ENCODE results near the gene CAPG. TPM values are rescaled to one million over a fixed set of nuclear protein-coding genes. Genes with fewer than 3 reads are reported as not detected.
A peak's percentile ranks its signal among the peaks of the same experiment; 100 is the strongest.

CAPG gene
- total and polyA plus RNA-seq, 9 of the 15 experiments (the other 6 are each of a cell fraction or from before 2014, with no cell fraction given) = 10.6 to 90.4 (median 56.0) TPM

- TF ChIP-seq SIRT6 (IDR thresholded peaks at IDR 0.05; ENCODE audit: low read depth, low read length) (no peak), EWSR1 (IDR thresholded peaks at IDR 0.05; ENCODE audit: borderline replicate concordance, low read depth, partially characterized antibody) (no peak), U2AF1 (optimal IDR thresholded peaks at IDR 0.05; ENCODE audit: low read depth, low read length) (no peak), XRCC3 (IDR thresholded peaks at IDR 0.05) (no peak)
These were observed 46.9 kb upstream of the CAPG start (continued) for GRCh38 chr2:85457043-85457442.

DNA sequence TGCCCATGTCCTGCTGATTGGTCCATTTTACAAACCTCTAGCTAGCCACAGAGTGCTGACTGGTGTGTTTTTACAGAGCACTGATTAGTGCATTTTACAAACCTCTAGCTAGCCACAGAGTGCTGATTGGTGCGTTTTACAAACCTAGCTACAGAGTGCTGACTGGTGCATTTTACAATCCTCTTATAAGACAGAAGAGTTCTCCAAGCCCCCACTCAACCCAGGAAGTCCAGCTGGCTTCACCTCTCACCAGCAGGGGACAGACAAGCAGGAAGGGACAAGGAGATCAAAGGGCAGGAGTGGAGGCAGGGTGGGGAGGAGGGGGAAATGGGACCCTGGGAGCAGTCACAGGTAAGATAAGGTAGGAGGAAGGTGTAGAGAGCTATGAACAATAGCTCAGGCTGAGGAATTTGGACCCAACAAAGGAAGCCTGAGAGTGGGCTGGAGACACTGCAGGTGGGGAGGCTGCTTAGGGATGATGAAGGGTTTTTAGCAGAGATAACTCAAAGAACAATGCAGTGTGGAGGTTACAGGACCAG is 45.5 kb upstream of the CAPG start:
- Histone ChIP-seq H3K9me1 (ENCODE audit: control insufficient read depth, insufficient read depth, low read length) (no peaks in the 10 kb centered on the region), H3K9ac (ENCODE audit: insufficient read depth in 1 of 2, low read depth in 2 of 2, low read length in 2 of 2) (no peak overlapping the region; a peak in 1 of 4 replicates), H3K27me3 (ENCODE audit: control insufficient read depth in 2 of 2, insufficient read depth in 2 of 2, low read length in 2 of 2) (no peaks in the 10 kb centered on the region), H3K79me2 (ENCODE audit: control insufficient read depth, insufficient read depth, low read length) (no peaks in the 10 kb centered on the region), H3K36me3 (ENCODE audit: control insufficient read depth, insufficient read depth, low read length) (no peaks in the 10 kb centered on the region), H3K4me1 (replicated peaks in 1 of 2; ENCODE audit: control insufficient read depth in 2 of 2, insufficient read depth in 2 of 2, low read length in 2 of 2) (peaks cover 2 to 10% of the 10 kb centered on the region in 2 experiments; a peak in 2 of 5 replicates), H3K27ac (ENCODE audit: extremely low read depth, low read depth, low read length) (no peak overlapping the region), H3K4me3 (no peak overlapping the region), H3K9me3 (replicated peaks; ENCODE audit: control insufficient read depth, insufficient read depth, low read depth, low read length) (no peaks in the 10 kb centered on the region; the same call in 1 of the 2 replicates), H3K4me2 (ENCODE audit: insufficient read depth, low read length) (peak overlapping the region; percentile 19; the same call in 1 of the 2 replicates), H2AFZ (ENCODE audit: low read depth, low read length) (peak overlapping the region; percentile 59; the same call in 1 of the 2 replicates), H4K20me1 (replicated peaks; ENCODE audit: control insufficient read depth, insufficient read depth, low read length) (no peaks in the 10 kb centered on the region)
- ChIA-PET CTCF (ENCODE audit: low intra/inter-chr PET ratio) (no interaction called here), POLR2A (interaction anchor here (0.6 to 3.3 kb wide), 7 partner anchors 10 to 434 kb away, joined by 3 to 25 read pairs (median 5); partner anchors contain the start of gene MAT2A)
- in situ Hi-C loops (cut with MboI) (no loop called here), intact Hi-C loops (cut with micrococcal nuclease) (no loop called here)
- FAIRE-seq (peak; percentile 49), DNase-seq (ENCODE audit: extremely low read depth in 1 of 4, low spot score in 3 of 4) (peak in 2 of 4 experiments; percentile 11 to 37), ATAC-seq (peak; percentile 77)
- no TSS peak for BruUV-seq (replicated peaks)
- WGBS (ENCODE audit: insufficient coverage, low coverage, missing lambda C conversion rate) = 0% methylated on average over 1 of the region's 1 CpG
- TF ChIP-seq MAFK (IDR thresholded peaks at IDR 0.05; ENCODE audit: low read length) = peak; percentile 82
- TF ChIP-seq, protein P1, sequence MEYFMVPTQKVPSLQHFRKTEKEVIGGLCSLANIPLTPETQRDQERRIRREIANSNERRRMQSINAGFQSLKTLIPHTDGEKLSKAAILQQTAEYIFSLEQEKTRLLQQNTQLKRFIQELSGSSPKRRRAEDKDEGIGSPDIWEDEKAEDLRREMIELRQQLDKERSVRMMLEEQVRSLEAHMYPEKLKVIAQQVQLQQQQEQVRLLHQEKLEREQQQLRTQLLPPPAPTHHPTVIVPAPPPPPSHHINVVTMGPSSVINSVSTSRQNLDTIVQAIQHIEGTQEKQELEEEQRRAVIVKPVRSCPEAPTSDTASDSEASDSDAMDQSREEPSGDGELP (CRISPR knock-in tag; IDR thresholded peaks at IDR 0.05; ENCODE audit: borderline replicate concordance) = peak; percentile 25; the same call in 1 of the 2 replicates
- TF ChIP-seq SPI1 (IDR thresholded peaks at IDR 0.05; ENCODE audit: borderline replicate concordance, low read depth, low read length) = no peak
- no peak for TF ChIP-seq ZFP91 (CRISPR knock-in tag; IDR thresholded peaks at IDR 0.05)
- no peak for TF ChIP-seq RBM14 (IDR thresholded peaks at IDR 0.05; ENCODE audit: borderline replicate concordance, insufficient read depth, low read depth, low read length)
- no peak for TF ChIP-seq SMAD1 (IDR thresholded peaks at IDR 0.05; ENCODE audit: low read depth, low read length, partially characterized antibody)
- no peak for TF ChIP-seq TEAD4 (IDR thresholded peaks at IDR 0.05; ENCODE audit: low read length)
- TF ChIP-seq TEAD4 (CRISPR knock-in tag; IDR thresholded peaks at IDR 0.05; ENCODE audit: borderline replicate concordance) = no peak
- TF ChIP-seq, protein P2, sequence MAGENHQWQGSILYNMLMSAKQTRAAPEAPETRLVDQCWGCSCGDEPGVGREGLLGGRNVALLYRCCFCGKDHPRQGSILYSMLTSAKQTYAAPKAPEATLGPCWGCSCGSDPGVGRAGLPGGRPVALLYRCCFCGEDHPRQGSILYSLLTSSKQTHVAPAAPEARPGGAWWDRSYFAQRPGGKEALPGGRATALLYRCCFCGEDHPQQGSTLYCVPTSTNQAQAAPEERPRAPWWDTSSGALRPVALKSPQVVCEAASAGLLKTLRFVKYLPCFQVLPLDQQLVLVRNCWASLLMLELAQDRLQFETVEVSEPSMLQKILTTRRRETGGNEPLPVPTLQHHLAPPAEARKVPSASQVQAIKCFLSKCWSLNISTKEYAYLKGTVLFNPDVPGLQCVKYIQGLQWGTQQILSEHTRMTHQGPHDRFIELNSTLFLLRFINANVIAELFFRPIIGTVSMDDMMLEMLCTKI (IDR thresholded peaks at IDR 0.05; ENCODE audit: partially characterized antibody) = no peak
- TF ChIP-seq ZNF253 (CRISPR knock-in tag; conservative IDR thresholded peaks at IDR 0.05) = no peak
- no peak for TF ChIP-seq ZNF146 (CRISPR knock-in tag; IDR thresholded peaks at IDR 0.05; ENCODE audit: unreplicated experiment)
- TF ChIP-seq RHOXF2B (CRISPR knock-in tag; conservative IDR thresholded peaks at IDR 0.05) = no peak
